ENCODE measurements around the gene TMEM150B. TPM values are rescaled to one million over a fixed set of nuclear protein-coding genes. Genes with fewer than 3 reads are reported as not detected.

TMEM150B gene
- total and polyA plus RNA-seq, 10 donors = 1.7 to 34.1 (median 7.8) TPM

GRCh38 chr19:55348317-55349034 lies 23.3 kb upstream of the TMEM150B start:
- H3K27me3 ChIP-seq (replicated peaks in 1 of 7) = peaks cover 0 to 37% (median 24%) of the 10 kb centered on the region in 7 donors
- no peaks in the 10 kb centered on the region for H3K9me3 ChIP-seq
- no peak for DNase-seq
- intact Hi-C loops (cut with DNase I; ENCODE audit: low total_unique reads) = no loop called here
- H3K4me1 ChIP-seq = peaks cover 2 to 9% (median 4%) of the 10 kb centered on the region in 6 donors
- no peak overlapping the region for H3K27ac ChIP-seq
- WGBS, 5 donors = 81 to 87% (median 84%) methylated on average over 18 to 22 of the region's 22 CpGs
- TF ChIP-seq POLR2AphosphoS5 (IDR thresholded peaks at IDR 0.05) (no peak), POLR2A (IDR thresholded peaks at IDR 0.05) (no peak)
- TF ChIP-seq, protein P1, sequence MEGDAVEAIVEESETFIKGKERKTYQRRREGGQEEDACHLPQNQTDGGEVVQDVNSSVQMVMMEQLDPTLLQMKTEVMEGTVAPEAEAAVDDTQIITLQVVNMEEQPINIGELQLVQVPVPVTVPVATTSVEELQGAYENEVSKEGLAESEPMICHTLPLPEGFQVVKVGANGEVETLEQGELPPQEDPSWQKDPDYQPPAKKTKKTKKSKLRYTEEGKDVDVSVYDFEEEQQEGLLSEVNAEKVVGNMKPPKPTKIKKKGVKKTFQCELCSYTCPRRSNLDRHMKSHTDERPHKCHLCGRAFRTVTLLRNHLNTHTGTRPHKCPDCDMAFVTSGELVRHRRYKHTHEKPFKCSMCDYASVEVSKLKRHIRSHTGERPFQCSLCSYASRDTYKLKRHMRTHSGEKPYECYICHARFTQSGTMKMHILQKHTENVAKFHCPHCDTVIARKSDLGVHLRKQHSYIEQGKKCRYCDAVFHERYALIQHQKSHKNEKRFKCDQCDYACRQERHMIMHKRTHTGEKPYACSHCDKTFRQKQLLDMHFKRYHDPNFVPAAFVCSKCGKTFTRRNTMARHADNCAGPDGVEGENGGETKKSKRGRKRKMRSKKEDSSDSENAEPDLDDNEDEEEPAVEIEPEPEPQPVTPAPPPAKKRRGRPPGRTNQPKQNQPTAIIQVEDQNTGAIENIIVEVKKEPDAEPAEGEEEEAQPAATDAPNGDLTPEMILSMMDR (IDR thresholded peaks at IDR 0.05 in 8 of 11, conservative IDR thresholded peaks at IDR 0.05 in 3 of 11) = no peak
- H3K4me3 ChIP-seq = no peak overlapping the region
- peaks cover 0 to 47% (median 10%) of the 10 kb centered on the region in 6 donors for H3K36me3 ChIP-seq

DNA sequence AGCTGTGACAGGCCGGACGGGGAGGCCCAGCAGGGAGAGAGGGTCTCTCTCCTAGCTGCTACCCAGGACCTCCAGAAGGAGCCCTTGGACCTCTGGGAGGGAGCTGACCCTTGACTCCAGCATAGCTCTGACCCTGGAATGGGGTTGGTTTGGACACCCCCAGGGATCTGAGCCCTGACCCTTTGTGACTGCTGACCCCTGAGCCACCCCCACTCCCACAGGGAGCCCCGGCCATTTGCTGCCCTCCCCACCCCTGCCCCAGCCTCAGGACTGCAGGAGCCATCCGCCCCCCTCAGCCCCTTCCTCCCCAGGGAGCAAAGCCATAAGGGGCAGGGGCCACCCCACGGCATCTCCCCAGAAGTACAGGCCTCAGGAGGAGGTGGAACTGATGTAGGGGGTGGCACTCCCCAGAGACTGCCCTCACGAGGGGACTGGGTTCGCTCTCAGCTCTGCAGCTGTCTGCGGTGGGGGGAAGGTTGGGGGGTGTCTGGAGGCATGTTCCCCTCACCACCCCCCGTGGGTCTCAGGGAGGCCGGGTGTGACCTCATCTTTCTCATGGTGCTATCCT lies 22.4 kb upstream of the TMEM150B start:
- Histone ChIP-seq H3K36me3 (peaks cover 0 to 57% (median 10%) of the 10 kb centered on the region in 6 donors), H3K4me1 (no peaks in the 10 kb centered on the region), H3K4me3 (no peak overlapping the region), H3K27ac (no peak overlapping the region), H3K27me3 (replicated peaks in 1 of 7) (peaks cover 0 to 27% (median 15%) of the 10 kb centered on the region in 7 donors), H3K9me3 (no peaks in the 10 kb centered on the region)
- intact Hi-C loops (cut with DNase I; ENCODE audit: low total_unique reads) = no loop called here
- no peak for DNase-seq
- 79 to 87% (median 85%) methylated on average over 6 to 10 of the region's 10 CpGs for WGBS, 5 donors
- TF ChIP-seq POLR2A (IDR thresholded peaks at IDR 0.05) = no peak
- TF ChIP-seq, protein P1 (IDR thresholded peaks at IDR 0.05 in 8 of 11, conservative IDR thresholded peaks at IDR 0.05 in 3 of 11) = no peak
- peak in 1 of 3 donors; percentile 7 for TF ChIP-seq POLR2AphosphoS5 (IDR thresholded peaks at IDR 0.05)

GRCh38 chr19:55346725-55347441 lies 21.7 kb upstream of the TMEM150B start:
- H3K4me3 ChIP-seq = no peak overlapping the region
- no peaks in the 10 kb centered on the region for H3K9me3 ChIP-seq
- WGBS, 5 donors = 89 to 96% (median 93%) methylated on average over 28 to 41 of the region's 41 CpGs
- no peak for DNase-seq
- peaks cover 0 to 3% (median 0%) of the 10 kb centered on the region in 6 donors for H3K4me1 ChIP-seq
- TF ChIP-seq POLR2AphosphoS5 (IDR thresholded peaks at IDR 0.05) = no peak
- TF ChIP-seq, protein P1 (IDR thresholded peaks at IDR 0.05 in 8 of 11, conservative IDR thresholded peaks at IDR 0.05 in 3 of 11) = no peak
- no peak for TF ChIP-seq POLR2A (IDR thresholded peaks at IDR 0.05)
- peaks cover 0 to 21% (median 8%) of the 10 kb centered on the region in 7 donors for H3K27me3 ChIP-seq (replicated peaks in 1 of 7)
- intact Hi-C loops (cut with DNase I; ENCODE audit: low total_unique reads) = no loop called here
- H3K27ac ChIP-seq = no peak overlapping the region
- peaks cover 0 to 63% (median 10%) of the 10 kb centered on the region in 6 donors for H3K36me3 ChIP-seq
